ENCODE data around the gene ATG2A.

The ATG2A gene

GRCh38 chr11:64902102-64902900 lies 14.7 kb downstream of the ATG2A start:
- DNase-seq (ENCODE audit: low spot score), result no peak

GRCh38 chr11:64900774-64901173 lies 16.2 kb downstream of the ATG2A start:
- DNase-seq (ENCODE audit: low spot score), result no peak

DNA sequence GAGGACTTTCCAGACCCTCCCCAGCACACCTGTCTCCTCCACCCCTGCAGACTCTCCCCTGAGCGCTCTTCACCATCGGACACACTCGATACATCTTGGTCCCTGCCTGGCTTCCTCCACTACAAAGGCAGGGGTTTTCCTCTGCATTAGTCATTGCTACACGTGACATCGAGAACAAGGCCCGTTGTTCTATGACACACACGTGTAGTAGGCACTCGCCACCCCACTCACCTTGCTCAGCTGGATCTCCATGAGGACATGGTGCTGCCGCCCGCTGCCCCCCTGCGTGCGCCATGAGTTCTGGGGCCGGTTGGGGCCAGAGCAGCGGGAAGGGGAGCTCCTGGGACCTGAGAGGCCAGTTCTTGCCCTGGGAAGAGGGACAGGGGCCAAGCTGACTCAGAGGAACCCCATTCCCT lies 16.7 kb downstream of the ATG2A start:
- DNase-seq (ENCODE audit: low spot score), result no peak

DNA sequence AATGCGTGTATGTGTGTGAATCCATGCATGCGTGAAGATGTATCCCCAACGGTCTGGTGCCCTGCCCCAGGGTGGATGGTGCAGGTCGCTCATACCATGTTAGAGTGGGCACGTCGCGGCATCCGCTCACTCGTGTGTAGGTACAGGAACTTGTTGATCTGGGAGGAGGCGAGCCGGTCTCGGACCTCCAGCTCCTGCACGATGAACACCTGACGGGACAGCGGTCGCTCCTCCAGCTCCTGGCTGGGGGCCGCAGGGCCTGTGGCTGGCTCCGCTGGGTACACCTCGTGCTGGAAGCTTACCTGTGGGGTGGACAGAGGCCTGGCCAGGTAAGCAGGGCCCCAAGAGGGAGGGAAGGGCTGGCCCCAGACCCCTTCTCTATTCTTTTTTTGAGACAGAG lies 18.5 kb downstream of the ATG2A start:
- DNase-seq (ENCODE audit: low spot score), result no peak

DNA sequence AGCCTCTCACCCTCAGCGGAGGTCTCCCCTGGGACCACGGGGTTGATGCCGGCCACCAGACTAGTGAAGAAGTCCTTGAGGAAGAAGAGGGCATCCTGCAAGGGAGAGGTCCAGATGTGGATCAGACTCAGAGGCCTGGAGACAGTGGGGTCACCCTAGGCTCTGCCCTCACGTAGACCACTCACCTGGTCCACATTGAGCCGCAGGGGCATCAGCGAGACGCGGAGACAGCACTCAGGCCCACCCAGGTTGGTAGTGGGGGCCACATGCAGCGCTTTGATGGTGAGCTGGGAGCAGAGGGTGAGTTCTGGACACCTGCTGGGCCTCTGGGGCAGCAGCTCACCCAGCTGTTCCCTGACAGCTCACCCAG lies 18.9 kb downstream of the ATG2A start:
- DNase-seq (ENCODE audit: low spot score), result no peak

- no peak for DNase-seq (ENCODE audit: low spot score)
Measured at GRCh38 chr11:64897381-64898075, 19.5 kb downstream of the ATG2A start.

DNA sequence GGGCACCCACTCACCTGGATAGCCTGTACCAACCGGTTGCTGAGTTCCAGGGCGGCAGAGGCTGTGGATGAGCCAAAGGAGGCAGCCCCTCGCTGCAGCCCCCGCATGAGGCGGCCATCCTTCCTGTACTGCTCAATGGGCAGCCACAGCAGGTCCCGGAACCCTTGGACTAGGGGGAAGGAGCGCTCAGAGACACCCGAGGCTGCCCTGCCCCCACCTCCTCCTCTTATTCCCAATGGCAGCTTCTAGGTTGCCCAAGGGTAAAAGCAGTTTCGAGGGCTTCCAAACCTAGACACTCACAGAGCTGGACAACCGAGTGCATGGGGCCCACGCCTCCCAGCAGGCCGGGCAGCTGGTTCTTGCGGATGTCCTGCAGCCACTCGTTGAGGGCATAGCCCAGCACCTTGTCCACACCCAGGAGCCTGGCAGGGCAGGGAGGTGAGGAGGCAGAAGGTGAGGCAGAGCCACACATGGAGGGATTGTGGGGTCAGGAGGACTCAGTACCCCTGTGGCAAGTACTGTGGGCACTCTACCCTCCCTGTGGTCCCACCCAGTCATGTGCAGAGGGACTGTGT lies 20.5 kb downstream of the ATG2A start:
- DNase-seq (ENCODE audit: low spot score), result no peak

- no peak for DNase-seq (ENCODE audit: low spot score)
Measured at GRCh38 chr11:64894812-64895452, 22.1 kb downstream of the ATG2A start.

GRCh38 chr11:64894070-64894811 lies 22.8 kb downstream of the ATG2A start:
- DNase-seq (ENCODE audit: low spot score), result peak; percentile 87

DNA sequence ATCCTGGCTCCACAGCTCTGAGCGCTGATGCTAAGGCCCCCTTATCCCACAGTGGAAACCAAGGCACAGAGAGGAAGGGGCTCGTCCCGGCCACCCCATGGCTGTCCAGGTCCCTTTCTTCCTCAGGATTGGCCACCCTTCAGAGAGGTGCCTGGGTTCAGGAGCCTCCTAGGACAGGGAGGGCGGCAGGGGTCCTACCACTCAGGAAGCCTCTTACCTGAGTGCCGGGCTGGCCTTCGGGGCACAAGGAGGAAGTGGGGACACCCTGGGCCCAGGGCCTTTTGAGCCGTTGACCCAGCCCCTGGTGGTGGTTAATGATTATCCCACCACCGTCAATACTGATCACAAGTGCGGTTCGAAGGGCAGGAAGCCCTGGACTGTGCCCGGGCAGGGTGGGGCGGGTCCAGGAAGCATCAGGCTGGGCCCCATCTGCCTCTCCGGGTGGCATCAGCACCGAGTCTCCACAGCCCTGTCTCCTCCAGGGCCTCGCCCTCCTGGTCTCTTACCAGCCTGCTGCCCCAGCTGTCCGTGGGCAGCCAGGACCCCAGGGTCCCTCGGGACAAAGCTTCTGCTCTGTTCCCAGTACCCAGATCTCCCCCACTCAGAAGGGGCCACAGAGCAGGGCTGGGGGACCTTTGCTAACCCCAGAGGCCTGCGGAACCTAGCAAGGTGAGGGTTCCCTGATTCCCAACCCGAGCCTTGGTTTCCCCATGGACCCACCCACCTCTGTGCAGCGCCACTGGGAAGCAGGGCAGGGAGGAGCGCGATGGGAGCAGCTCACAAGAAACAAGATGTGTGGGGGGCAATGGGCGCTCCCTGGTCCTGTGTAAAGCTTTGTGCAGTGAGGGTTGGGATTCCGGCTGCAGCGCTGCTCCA lies 23.6 kb downstream of the ATG2A start:
- no peak for DNase-seq (ENCODE audit: low spot score)

- no peak for DNase-seq (ENCODE audit: low spot score)
Measured at GRCh38 chr11:64892838-64893193, 24.2 kb downstream of the ATG2A start.

DNA sequence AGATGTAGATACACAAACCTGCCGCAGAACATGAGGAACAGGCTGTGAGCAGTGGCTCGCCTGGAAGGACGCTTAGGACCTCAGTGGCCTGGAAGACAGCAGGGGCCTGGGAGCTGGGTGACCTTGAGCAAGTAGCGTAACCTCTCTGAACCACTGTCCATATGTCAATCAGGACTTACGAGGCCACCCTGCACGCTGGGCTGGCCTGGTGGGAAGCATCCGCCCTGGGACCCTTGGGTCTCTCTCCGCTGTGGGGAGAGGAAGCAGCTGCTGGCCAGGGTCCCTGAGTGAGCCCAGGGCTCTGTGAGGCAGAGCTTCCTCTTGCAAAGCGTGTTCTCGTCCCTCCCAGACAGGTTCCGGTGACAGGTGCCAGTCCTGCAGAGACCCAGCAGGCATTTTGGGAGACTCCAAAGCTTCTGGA lies 24.6 kb downstream of the ATG2A start:
- no peak for DNase-seq (ENCODE audit: low spot score)

DNA sequence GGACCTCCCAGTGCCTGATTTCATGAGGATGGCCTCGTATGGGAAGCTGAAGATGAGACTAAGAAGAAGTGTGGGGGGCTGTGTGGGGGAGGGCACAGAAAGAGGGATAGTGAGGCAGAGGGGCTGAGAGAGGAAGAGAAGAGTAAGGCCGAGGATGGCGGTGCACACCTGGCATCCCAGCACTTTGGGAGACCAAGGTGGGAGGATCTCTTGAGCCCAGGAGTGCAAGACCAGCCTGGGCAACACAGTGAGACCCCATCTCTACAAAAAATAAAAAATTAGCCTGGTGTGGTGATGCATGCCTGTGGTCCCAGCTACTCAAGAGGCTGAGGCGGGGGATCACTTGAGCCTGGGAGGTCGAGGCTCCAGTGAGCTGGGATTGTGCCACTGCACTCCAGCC lies 25.1 kb downstream of the ATG2A start:
- no peak for DNase-seq (ENCODE audit: low spot score)

- no peak for DNase-seq (ENCODE audit: low spot score)
Measured at GRCh38 chr11:64891215-64891848, 25.7 kb downstream of the ATG2A start.

- DNase-seq (ENCODE audit: low spot score), result no peak
Measured at GRCh38 chr11:64890522-64890939, 26.5 kb downstream of the ATG2A start.

GRCh38 chr11:64888729-64889511 lies 28.1 kb downstream of the ATG2A start:
- DNase-seq (ENCODE audit: low spot score), result no peak

- no peak for DNase-seq (ENCODE audit: low spot score)
Measured at GRCh38 chr11:64888406-64888728, 28.6 kb downstream of the ATG2A start.

- DNase-seq (ENCODE audit: low spot score), result peak; percentile 85
Measured at GRCh38 chr11:64887757-64888405, 29.1 kb downstream of the ATG2A start.

GRCh38 chr11:64887234-64887756 lies 29.7 kb downstream of the ATG2A start:
- DNase-seq (ENCODE audit: low spot score), result no peak
